Stimulated activated CD4-positive, alpha-beta T cell treated with anti-CD3 and anti-CD28 coated beads, Interleukin-1b, Interleukin-23, amount 100 ng/mL, for 1 hour (primary cell): ENCODE results near the gene SEPHS1.

ENCODE experiments used
- DNase-seq, 2 donors: peaks; one replicate each; pipeline ENCODE4 v3.0.0-alpha.2; 2020; ENCODE audit warnings: low read depth in 2 of 2

Gene SEPHS1

GRCh38 chr10:13328126-13328525, 20.0 kb downstream of the SEPHS1 start:
- no peak for DNase-seq

DNA sequence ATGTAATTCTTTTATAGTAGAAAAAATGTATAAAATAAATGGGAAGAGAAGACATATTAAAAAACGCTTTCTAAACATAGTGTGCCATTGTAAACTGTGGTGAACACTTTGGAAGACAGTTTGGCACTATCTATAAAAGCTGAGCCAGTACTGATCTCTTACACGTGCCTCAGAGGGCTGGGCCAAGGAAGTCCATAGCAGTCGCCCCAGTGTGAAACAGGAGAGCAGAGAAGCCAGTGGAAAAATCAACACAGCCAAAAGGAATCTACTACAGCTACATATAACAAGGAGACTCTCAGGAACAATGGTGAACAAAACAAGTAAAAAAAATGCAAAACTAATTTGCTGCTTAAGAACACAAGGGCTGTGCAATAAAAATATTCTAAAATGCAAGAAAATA, 20.6 kb downstream of the SEPHS1 start:
- no peak for DNase-seq

DNA sequence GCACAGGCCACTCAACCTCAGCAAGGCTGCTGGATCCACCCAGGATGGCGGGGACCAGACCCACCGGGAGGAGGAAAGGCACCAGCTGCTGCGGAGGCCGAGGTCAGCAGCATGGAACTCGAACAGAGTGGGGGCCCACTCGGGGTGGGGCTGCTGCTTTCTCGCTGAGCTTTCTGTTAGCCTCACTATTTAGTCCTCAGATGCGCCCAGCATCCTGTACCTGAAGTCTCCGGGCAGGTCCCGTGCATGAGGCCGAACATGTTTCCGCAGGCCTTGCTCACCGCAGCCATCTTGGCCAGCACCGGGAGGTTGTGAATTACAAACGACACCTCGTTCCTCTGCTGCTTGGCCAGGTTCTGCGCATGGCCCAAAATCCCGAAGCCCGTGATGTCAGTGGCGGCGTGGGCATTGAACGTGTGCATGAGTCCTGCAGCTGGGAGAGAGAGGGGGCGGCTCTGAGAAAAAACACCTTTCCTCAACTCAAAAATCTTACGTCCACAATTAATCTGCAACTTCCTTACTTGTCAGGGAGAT, 25.4 kb downstream of the SEPHS1 start:
- no peak for DNase-seq

DNA sequence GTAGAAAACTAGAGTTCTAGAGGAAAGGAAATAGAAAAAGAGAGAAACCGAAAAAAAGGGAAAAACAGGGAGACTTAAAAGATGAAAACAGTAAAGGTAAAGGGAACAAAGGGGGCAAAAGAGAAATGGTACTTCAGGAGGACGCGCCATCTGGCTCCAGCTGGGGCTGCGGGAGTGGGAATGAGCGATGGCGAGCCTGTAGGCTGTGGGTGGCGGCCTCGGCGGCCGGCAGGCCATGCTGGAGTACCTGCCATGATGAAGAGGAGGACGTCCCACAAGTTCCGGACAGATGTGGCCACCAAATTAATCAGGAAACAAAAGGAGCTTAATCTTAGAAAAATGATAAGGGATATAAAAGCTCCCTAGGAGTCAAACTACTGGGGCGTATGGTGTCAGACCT, 26.5 kb downstream of the SEPHS1 start:
- no peak for DNase-seq

DNA sequence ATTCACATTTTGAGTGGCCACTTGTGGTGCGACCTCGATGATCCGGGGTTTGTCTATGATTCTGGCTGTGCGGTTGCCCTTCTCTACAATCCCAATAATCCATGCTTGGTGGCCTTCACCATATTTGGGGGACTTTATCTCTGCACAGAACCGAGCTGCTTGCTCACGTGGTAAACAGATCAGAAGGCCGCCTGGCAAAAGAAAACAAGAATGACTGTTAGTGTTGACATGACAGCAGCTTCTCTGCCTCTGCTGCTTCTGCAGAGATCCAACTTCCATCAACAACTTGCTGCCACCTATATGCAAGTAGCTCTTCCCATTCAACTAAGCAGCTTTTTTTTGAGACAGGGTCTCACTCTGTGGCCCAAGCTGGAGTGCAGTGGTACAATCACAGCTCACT, 28.9 kb downstream of the SEPHS1 start:
- no peak for DNase-seq

DNA sequence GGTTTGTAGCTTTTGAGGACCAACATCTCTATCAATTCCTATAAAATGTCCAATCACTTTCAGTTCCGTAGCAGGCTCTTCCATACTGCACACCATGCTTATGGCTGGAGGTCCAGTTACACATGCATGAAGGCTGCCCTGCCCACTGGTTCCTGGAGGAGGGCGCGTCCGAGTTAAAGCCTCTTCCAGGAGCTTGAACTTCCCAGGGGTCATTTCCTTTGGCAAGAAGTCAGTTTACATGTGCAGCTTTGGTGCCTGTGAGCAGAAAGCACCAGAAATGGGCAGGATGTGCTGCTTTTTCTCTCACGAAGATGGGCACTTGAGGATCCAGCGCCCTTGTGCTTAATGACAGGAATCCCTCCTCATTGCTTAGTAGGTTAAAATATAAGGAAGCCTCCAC, 30.6 kb downstream of the SEPHS1 start:
- DNase-seq, result no peak

- DNase-seq, result no peak
Observed at GRCh38 chr10:13316635-13317311, 31.3 kb downstream of the SEPHS1 start.

- no peak for DNase-seq
Observed at GRCh38 chr10:13315361-13315760, 32.7 kb downstream of the SEPHS1 start.

DNA sequence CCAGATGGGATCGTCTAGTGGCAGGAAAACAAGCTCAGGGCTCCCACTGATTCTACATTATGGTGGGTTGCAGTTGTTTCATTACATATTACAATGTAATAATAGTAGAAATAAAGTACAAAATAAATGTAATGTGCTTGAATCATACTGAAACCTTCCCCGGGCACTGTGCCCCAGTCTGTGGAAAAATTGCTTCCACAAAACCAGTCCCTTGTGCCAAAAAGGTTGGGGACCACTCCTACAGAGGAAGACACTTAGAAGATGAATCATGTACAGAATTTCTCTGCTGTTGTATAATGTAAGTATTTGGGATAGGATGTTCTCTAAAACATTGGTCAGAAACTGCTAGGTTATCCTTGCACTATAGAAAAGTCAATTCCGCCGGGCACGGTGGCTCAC, 36.9 kb downstream of the SEPHS1 start:
- DNase-seq, result no peak

GRCh38 chr10:13310518-13311176, 37.4 kb downstream of the SEPHS1 start:
- DNase-seq, result no peak

GRCh38 chr10:13309792-13310191, 38.3 kb downstream of the SEPHS1 start:
- DNase-seq, result no peak

DNA sequence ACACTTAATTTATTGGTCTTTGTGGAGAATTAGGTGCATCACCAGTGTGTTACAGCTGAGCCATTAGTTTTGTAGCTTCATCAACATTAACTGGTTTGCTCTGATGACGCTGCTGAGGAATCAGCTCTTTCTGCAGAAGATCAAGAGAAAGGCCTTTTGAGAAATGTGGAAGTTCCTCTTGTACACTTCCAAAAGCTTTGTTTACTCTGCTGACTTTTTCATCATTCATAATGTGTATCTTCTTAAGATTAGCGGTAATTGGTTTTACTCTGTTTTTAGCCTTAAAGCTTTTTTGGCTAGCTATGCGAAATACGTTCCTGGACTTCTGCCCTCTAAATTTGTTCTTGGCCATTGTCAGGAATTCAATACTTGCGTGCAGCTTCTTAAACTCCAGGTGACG, 40.0 kb downstream of the SEPHS1 start:
- DNase-seq, result no peak

- DNase-seq, result no peak
Observed at GRCh38 chr10:13306103-13306502, 42.0 kb downstream of the SEPHS1 start.

- no peak for DNase-seq
Observed at GRCh38 chr10:13302821-13303555, 45.1 kb downstream of the SEPHS1 start.

- peak; percentile 53 to 62 for DNase-seq
Observed at GRCh38 chr10:13299437-13300287, 48.4 kb downstream of the SEPHS1 start, which contains the start of gene PHYH. Gene PHYH, minus strand, starts transcription at chr10:13300064. Its CDS starts 22 bp downstream, at chr10:13300042.

- no peak for DNase-seq
Observed at GRCh38 chr10:13298748-13299436, 49.2 kb downstream of the SEPHS1 start.

DNA sequence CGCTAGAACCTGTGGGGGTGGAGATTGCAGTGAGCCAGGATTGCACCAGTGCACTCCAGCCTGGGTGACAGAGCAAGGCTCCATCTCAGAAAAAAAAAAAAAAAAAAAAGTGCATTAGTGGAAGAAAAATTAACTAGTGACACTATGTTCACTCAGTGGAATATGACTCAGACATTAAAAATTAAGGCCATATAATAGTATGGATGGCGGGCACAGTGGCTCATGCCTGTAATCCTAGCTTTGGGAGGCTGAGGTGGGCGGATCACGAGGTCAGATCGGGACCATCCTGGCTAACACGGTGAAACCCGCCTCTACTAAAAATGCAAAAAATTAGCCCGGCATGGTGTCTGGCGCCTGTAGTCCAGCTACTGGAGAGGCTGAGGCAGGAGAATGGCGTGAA, 51.6 kb downstream of the SEPHS1 start:
- DNase-seq, result no peak

GRCh38 chr10:13294784-13295183, 53.3 kb downstream of the SEPHS1 start:
- no peak for DNase-seq

DNA sequence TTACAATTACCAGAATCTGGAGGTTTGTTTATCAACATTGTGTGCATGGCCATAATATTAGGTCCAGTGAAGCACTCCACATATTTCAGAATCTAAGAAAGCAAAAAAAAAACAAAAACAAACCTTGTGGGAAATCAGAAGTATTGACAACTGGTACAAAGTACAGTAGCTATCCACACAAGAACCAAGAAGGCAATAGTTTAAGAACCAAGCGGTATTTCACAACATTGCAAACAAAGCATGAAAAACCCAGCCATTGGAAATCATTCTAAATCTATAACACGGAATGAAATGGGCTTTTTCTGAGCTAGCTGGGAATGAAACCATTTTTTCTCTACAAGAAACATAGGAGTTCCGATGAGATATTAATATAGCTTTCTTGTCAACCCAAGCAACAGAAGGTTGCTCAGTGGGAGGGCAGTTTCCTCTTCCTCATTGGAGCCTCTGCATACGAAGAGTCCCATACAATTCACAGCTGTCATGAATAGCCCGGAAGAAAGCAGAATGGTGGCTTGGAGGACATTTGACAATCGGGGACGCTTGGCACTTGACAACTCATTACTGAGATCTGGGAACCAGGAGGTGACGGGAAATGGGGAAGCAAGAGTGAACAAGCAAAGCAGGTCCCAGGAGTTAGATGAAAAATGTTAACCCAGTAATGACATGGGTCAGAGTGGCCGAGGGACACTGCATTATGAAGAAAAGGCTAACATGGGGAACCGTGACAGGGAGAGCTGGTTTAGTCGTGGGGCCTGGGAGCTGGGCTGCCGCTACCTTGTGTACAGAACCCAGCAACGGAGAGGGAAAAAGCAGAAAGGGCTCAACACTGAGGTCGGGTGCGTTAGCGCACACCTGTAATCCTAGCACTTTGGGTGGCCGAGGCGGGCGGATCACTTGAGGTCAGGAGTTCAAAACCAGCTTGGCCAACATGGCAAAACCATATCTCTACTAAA, 56.0 kb downstream of the SEPHS1 start:
- DNase-seq, result no peak

- DNase-seq, result no peak
Observed at GRCh38 chr10:13291061-13291460, 57.0 kb downstream of the SEPHS1 start.
